ENCODE measurements around the gene FNDC3A. TPM values are rescaled to one million over a fixed set of nuclear protein-coding genes. Genes with fewer than 3 reads are reported as not detected.

The FNDC3A gene
- total RNA-seq, 2 donors from 2014 or later, result 42.8 to 49.2 TPM

- peaks cover 19% of the 10 kb centered on the region for H3K27me3 Mint-ChIP-seq
- peaks cover 2% of the 10 kb centered on the region for H3K4me1 Mint-ChIP-seq
- H3K4me3 Mint-ChIP-seq, result no peak overlapping the region
- H3K9me3 ChIP-seq (ENCODE audit: control insufficient read depth, low read length, poor library complexity, severe bottlenecking), result no peaks in the 10 kb centered on the region
- H3K27ac Mint-ChIP-seq, result no peak overlapping the region
- DNase-seq, result peak in 1 of 3 donors; percentile 18
- H3K36me3 Mint-ChIP-seq (ENCODE audit: low read depth), result peaks cover 2% of the 10 kb centered on the region
- ATAC-seq, result peak; percentile 84
These were observed 264.3 kb downstream of the FNDC3A start for GRCh38 chr13:49240017-49240416.

- Mint-ChIP-seq H3K4me3 (no peak overlapping the region), H3K36me3 (ENCODE audit: low read depth) (peaks cover 2% of the 10 kb centered on the region), H3K27ac (no peak overlapping the region), H3K27me3 (peaks cover 19% of the 10 kb centered on the region), H3K4me1 (peaks cover 2% of the 10 kb centered on the region)
- no peaks in the 10 kb centered on the region for H3K9me3 ChIP-seq (ENCODE audit: control insufficient read depth, low read length, poor library complexity, severe bottlenecking)
- no peak for DNase-seq
- no peak for ATAC-seq
These were observed 265.6 kb downstream of the FNDC3A start for GRCh38 chr13:49241296-49241695.

- H3K27ac Mint-ChIP-seq, result peak overlapping the region; percentile 39
- DNase-seq, result no peak
- no peak for ATAC-seq
- no peaks in the 10 kb centered on the region for H3K9me3 ChIP-seq (ENCODE audit: control insufficient read depth, low read length, poor library complexity, severe bottlenecking)
- H3K27me3 Mint-ChIP-seq, result peaks cover 6% of the 10 kb centered on the region
- no peak overlapping the region for H3K4me3 Mint-ChIP-seq
- H3K36me3 Mint-ChIP-seq (ENCODE audit: low read depth), result peaks cover 9% of the 10 kb centered on the region
- H3K4me1 Mint-ChIP-seq, result peaks cover 20% of the 10 kb centered on the region
These were observed 269.4 kb downstream of the FNDC3A start for GRCh38 chr13:49245101-49245500.

GRCh38 chr13:49246850-49247642, 271.3 kb downstream of the FNDC3A start:
- peak overlapping the region; percentile 99 for H3K27ac Mint-ChIP-seq
- DNase-seq, result no peak
- H3K4me3 Mint-ChIP-seq, result peak overlapping the region; percentile 98
- peaks cover 6% of the 10 kb centered on the region for H3K27me3 Mint-ChIP-seq
- peak; percentile 34 for ATAC-seq
- H3K9me3 ChIP-seq (ENCODE audit: control insufficient read depth, low read length, poor library complexity, severe bottlenecking), result no peaks in the 10 kb centered on the region
- H3K4me1 Mint-ChIP-seq, result peaks cover 24% of the 10 kb centered on the region
- peaks cover 9% of the 10 kb centered on the region for H3K36me3 Mint-ChIP-seq (ENCODE audit: low read depth)

- H3K9me3 ChIP-seq (ENCODE audit: control insufficient read depth, low read length, poor library complexity, severe bottlenecking), result no peaks in the 10 kb centered on the region
- Mint-ChIP-seq H3K4me3 (peak within 1 kb of the TSS; percentile 98), H3K36me3 (ENCODE audit: low read depth) (peaks cover 9% of the 10 kb centered on the region), H3K4me1 (peaks cover 26% of the 10 kb centered on the region), H3K27me3 (peaks cover 6% of the 10 kb centered on the region), H3K27ac (peak within 1 kb of the TSS; percentile 99)
- peak; percentile 69 to 80 (median 70) for DNase-seq
- ATAC-seq, result peak; percentile 88
These were observed 272.2 kb downstream of the FNDC3A start, which contains the start of gene CDADC1 for GRCh38 chr13:49247643-49248621. Gene CDADC1, plus strand, starts transcription at chr13:49247925. Its CDS starts 113 bp downstream, at chr13:49248038.

- H3K27me3 Mint-ChIP-seq, result peaks cover 2% of the 10 kb centered on the region
- H3K4me3 Mint-ChIP-seq, result peak overlapping the region; percentile 98
- no peaks in the 10 kb centered on the region for H3K9me3 ChIP-seq (ENCODE audit: control insufficient read depth, low read length, poor library complexity, severe bottlenecking)
- peaks cover 9% of the 10 kb centered on the region for H3K36me3 Mint-ChIP-seq (ENCODE audit: low read depth)
- DNase-seq (no peak), ATAC-seq (no peak)
- peaks cover 29% of the 10 kb centered on the region for H3K4me1 Mint-ChIP-seq
- peak overlapping the region; percentile 99 for H3K27ac Mint-ChIP-seq
These were observed 272.9 kb downstream of the FNDC3A start for GRCh38 chr13:49248622-49249002.

- H3K9me3 ChIP-seq (ENCODE audit: control insufficient read depth, low read length, poor library complexity, severe bottlenecking), result no peaks in the 10 kb centered on the region
- DNase-seq, result no peak
- Mint-ChIP-seq H3K4me1 (peaks cover 37% of the 10 kb centered on the region), H3K27ac (peak overlapping the region; percentile 2), H3K4me3 (no peak overlapping the region), H3K27me3 (no peaks in the 10 kb centered on the region), H3K36me3 (ENCODE audit: low read depth) (peaks cover 10% of the 10 kb centered on the region)
- no peak for ATAC-seq
These were observed 275.6 kb downstream of the FNDC3A start for GRCh38 chr13:49251326-49251725.

- H3K36me3 Mint-ChIP-seq (ENCODE audit: low read depth), result peaks cover 3% of the 10 kb centered on the region
- H3K4me3 Mint-ChIP-seq, result no peak overlapping the region
- peak overlapping the region; percentile 87 for H3K27ac Mint-ChIP-seq
- ATAC-seq (no peak), DNase-seq (no peak)
- H3K4me1 Mint-ChIP-seq, result peaks cover 29% of the 10 kb centered on the region
- no peaks in the 10 kb centered on the region for H3K9me3 ChIP-seq (ENCODE audit: control insufficient read depth, low read length, poor library complexity, severe bottlenecking)
- H3K27me3 Mint-ChIP-seq, result no peaks in the 10 kb centered on the region
These were observed 277.6 kb downstream of the FNDC3A start for GRCh38 chr13:49253310-49253709.

- H3K4me1 Mint-ChIP-seq, result peaks cover 24% of the 10 kb centered on the region
- DNase-seq, result no peak
- no peak for ATAC-seq
These were observed 278.3 kb downstream of the FNDC3A start for GRCh38 chr13:49254007-49254406.

GRCh38 chr13:49256841-49257240, 281.1 kb downstream of the FNDC3A start:
- H3K9me3 ChIP-seq (ENCODE audit: control insufficient read depth, low read length, poor library complexity, severe bottlenecking), result no peaks in the 10 kb centered on the region
- no peak for DNase-seq
- peak overlapping the region; percentile 83 for H3K4me3 Mint-ChIP-seq

More at GRCh38 chr13:49254007-49254406, 278.3 kb downstream of the FNDC3A start:
- Mint-ChIP-seq H3K27me3 (no peaks in the 10 kb centered on the region), H3K27ac (peak overlapping the region; percentile 87), H3K36me3 (ENCODE audit: low read depth) (peaks cover 3% of the 10 kb centered on the region), H3K4me3 (no peak overlapping the region)
- H3K9me3 ChIP-seq (ENCODE audit: control insufficient read depth, low read length, poor library complexity, severe bottlenecking), result no peaks in the 10 kb centered on the region

GRCh38 chr13:49258089-49258796, 282.5 kb downstream of the FNDC3A start:
- peak overlapping the region; percentile 83 for H3K4me3 Mint-ChIP-seq
- no peaks in the 10 kb centered on the region for H3K9me3 ChIP-seq (ENCODE audit: control insufficient read depth, low read length, poor library complexity, severe bottlenecking)
- H3K36me3 Mint-ChIP-seq (ENCODE audit: low read depth), result peaks cover 20% of the 10 kb centered on the region
- peak; percentile 64 for ATAC-seq
- H3K27me3 Mint-ChIP-seq, result no peaks in the 10 kb centered on the region
- peaks cover 20% of the 10 kb centered on the region for H3K4me1 Mint-ChIP-seq
- no peak for DNase-seq
- H3K27ac Mint-ChIP-seq, result peak overlapping the region; percentile 95

More at GRCh38 chr13:49256841-49257240, 281.1 kb downstream of the FNDC3A start:
- no peaks in the 10 kb centered on the region for H3K27me3 Mint-ChIP-seq
- peak overlapping the region; percentile 95 for H3K27ac Mint-ChIP-seq
- no peak for ATAC-seq
- H3K4me1 Mint-ChIP-seq, result peaks cover 24% of the 10 kb centered on the region
- peaks cover 20% of the 10 kb centered on the region for H3K36me3 Mint-ChIP-seq (ENCODE audit: low read depth)

Measured in T-helper 17 cell (primary cell).